ENCODE measurements around the gene HIPK2. TPM values are rescaled to one million over a fixed set of nuclear protein-coding genes. Genes with fewer than 3 reads are reported as not detected.
A peak's percentile ranks its signal among the peaks of the same experiment; 100 is the strongest.

HIPK2 gene
- total RNA-seq, 1 experiment from 2014 or later, result 64.3 TPM

DNA sequence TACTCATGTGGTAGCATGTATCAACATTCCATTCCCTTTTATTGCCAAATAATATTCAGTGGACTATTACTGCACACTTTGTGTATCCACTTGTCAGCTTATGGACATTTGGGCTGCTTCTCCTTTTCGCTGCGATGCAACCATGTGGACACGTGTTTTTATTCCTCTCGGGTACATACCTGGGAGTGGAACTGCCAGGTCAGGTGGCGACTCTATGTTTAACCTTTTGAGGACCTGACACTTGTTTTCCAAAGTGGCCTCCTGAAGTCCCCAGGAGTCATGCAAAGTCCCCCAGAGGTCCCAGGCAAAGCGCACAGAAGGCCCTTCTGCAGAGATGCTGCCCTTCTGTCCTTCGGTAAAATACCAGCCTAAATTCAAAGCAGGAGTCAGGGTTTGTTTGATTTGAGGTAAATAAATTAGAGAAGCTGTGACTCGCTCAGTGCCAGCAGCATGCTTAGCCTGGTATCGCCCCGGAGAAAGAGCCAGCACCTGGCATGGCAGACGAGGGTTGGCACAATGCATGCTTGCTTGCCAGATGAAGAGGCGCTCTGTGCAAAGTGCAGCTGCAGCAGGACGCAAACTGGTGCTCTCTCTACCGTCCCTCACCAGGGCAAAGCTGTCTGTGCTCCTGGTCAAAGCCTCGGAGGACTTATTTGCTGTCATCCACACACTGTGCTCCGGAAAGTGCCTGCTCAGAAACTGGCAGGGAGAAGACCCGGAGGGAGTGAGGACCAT lies 37.8 kb downstream of the HIPK2 start:
- DNase-seq (ENCODE audit: unreplicated experiment), result no peak
- H3K4me3 Mint-ChIP-seq (ENCODE audit: unreplicated experiment), result no peak overlapping the region
- CTCF ChIA-PET, result interaction anchor here (1.2 to 1.8 kb wide), 2 partner anchors 12 to 15 kb away, joined by 3 to 4 read pairs; no protein-coding TSS in a partner anchor
- POLR2A ChIA-PET, result interaction anchor here (0.8 to 5.8 kb wide), 6 partner anchors 7 to 66 kb away, joined by 3 to 35 read pairs (median 6); no protein-coding TSS in a partner anchor
- no peak for TF ChIP-seq CTCF (IDR thresholded peaks at IDR 0.05; ENCODE audit: unreplicated experiment)
- H3K36me3 Mint-ChIP-seq (ENCODE audit: insufficient read depth, unreplicated experiment), result peaks cover 44% of the 10 kb centered on the region
- H3K4me1 Mint-ChIP-seq (ENCODE audit: insufficient read depth, unreplicated experiment), result peaks cover 78% of the 10 kb centered on the region
- intact Hi-C loops (cut with micrococcal nuclease), result no loop called here
- H3K27me3 Mint-ChIP-seq (ENCODE audit: insufficient read depth, unreplicated experiment), result no peaks in the 10 kb centered on the region
- H3K9me3 Mint-ChIP-seq (ENCODE audit: unreplicated experiment), result no peaks in the 10 kb centered on the region
- peak overlapping the region; percentile 87 for H3K27ac Mint-ChIP-seq (ENCODE audit: low read depth, unreplicated experiment)
- no TSS peak for BruUV-seq (replicated peaks)

DNA sequence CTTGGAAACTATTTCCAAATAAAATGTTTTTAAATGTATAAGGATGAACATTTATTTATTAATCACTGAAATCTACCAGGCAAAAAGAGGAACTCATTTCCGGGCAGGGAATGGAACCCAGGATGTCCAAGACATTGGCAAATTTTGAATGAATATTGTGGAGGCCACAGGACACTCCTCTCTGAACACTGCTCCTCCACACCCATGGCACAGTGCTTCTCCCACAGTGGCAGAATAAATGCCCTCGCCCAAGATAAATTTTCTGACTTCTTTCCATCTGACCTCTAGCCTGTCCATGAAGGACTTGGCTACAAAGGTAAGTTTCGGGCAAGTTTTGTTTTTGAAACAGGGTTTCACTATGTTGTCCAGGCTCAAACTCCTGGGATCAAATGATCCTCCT lies 39.0 kb downstream of the HIPK2 start:
- TF ChIP-seq CTCF (IDR thresholded peaks at IDR 0.05; ENCODE audit: unreplicated experiment), result no peak
- Mint-ChIP-seq H3K4me3 (ENCODE audit: unreplicated experiment) (no peak overlapping the region), H3K4me1 (ENCODE audit: insufficient read depth, unreplicated experiment) (peaks cover 79% of the 10 kb centered on the region), H3K36me3 (ENCODE audit: insufficient read depth, unreplicated experiment) (peaks cover 52% of the 10 kb centered on the region), H3K9me3 (ENCODE audit: unreplicated experiment) (no peaks in the 10 kb centered on the region), H3K27ac (ENCODE audit: low read depth, unreplicated experiment) (peak overlapping the region; percentile 87), H3K27me3 (ENCODE audit: insufficient read depth, unreplicated experiment) (no peaks in the 10 kb centered on the region)
- intact Hi-C loops (cut with micrococcal nuclease), result no loop called here
- DNase-seq (ENCODE audit: unreplicated experiment), result no peak
- ChIA-PET CTCF (interaction anchor here (0.6 to 2.2 kb wide), 5 partner anchors 11 to 93 kb away, joined by 3 to 9 read pairs (median 4); no protein-coding TSS in a partner anchor), POLR2A (interaction anchor here (5.8 kb wide), 1 partner anchor 12 kb away, joined by 35 read pairs; no protein-coding TSS in a partner anchor)
- BruUV-seq (replicated peaks), result no TSS peak

DNA sequence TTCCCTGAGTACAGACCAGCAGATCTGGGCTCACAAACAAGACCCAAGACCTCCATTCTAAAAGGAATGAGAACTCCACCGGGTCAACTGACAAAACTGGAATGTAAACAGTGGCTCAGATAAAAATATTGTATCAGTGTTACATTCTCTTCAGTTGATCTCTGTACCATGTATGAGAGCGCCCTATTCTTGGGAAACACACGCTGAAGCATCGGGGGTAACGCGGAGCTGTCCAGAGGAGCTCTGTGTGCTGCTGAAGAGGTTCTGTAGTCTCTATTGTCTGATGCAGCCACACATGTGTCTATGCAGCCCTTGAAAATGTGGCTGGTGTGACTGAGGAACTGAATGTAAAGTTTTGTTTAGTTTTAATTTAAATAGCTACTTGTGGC lies 39.7 kb downstream of the HIPK2 start:
- H3K4me3 Mint-ChIP-seq (ENCODE audit: unreplicated experiment), result no peak overlapping the region
- H3K36me3 Mint-ChIP-seq (ENCODE audit: insufficient read depth, unreplicated experiment), result peaks cover 52% of the 10 kb centered on the region
- no peaks in the 10 kb centered on the region for H3K9me3 Mint-ChIP-seq (ENCODE audit: unreplicated experiment)
- no peak for TF ChIP-seq CTCF (IDR thresholded peaks at IDR 0.05; ENCODE audit: unreplicated experiment)
- H3K4me1 Mint-ChIP-seq (ENCODE audit: insufficient read depth, unreplicated experiment), result peaks cover 79% of the 10 kb centered on the region
- no TSS peak for BruUV-seq (replicated peaks)
- ChIA-PET CTCF (interaction anchor here (0.7 to 2.2 kb wide), 3 partner anchors 12 to 267 kb away, joined by 3 to 9 read pairs (median 5); no protein-coding TSS in a partner anchor), POLR2A (interaction anchor here (5.8 kb wide), 1 partner anchor 11 kb away, joined by 35 read pairs; no protein-coding TSS in a partner anchor)
- intact Hi-C loops (cut with micrococcal nuclease), result no loop called here
- peak overlapping the region; percentile 87 for H3K27ac Mint-ChIP-seq (ENCODE audit: low read depth, unreplicated experiment)
- DNase-seq (ENCODE audit: unreplicated experiment), result no peak
- H3K27me3 Mint-ChIP-seq (ENCODE audit: insufficient read depth, unreplicated experiment), result no peaks in the 10 kb centered on the region

DNA sequence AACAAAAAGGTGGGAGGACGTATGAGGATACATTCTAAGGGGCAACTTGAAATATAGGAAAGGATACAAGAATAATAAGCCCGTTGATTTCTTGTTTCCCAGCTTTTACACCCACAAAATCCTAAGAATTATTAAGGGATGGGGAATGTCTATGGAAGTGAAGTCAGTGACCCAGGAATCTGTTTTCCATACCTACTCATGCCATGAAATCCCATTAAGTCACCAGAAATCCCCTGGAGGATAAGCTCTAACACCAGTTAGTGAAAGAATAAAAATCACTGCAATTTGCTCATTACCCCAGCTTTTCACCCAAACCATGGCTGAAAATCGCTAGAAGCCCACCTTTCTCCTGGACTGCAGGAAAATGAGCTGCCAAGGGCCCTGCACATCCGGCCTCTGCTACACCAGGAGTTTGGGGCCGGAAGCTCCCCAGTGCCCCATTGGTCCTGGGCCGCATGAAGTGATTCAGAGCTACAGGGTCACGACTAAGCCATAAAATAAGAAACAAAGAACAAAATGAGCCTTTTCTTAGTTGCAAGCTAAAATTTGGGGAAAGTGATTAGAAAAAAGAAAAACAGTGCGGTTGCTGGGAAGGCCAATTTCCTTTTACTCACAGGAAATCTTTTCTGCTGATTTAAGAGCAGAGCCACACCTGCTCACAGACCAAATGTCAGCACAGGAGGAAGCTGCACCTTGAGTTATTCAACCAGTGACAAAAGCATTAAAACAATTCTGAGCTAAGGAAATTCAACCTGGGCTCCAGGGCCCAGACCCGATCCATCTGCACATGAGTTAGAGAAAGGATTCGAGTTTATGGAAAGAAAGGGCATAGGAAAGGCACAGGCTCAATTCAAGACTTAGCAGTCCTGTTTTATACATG lies 40.3 kb downstream of the HIPK2 start:
- peaks cover 78% of the 10 kb centered on the region for H3K4me1 Mint-ChIP-seq (ENCODE audit: insufficient read depth, unreplicated experiment)
- ChIA-PET POLR2A (interaction anchor here (1.2 to 5.8 kb wide), 3 partner anchors 10 to 58 kb away, joined by 4 to 35 read pairs (median 8); no protein-coding TSS in a partner anchor), CTCF (interaction anchor here (0.6 to 2.2 kb wide), 7 partner anchors 12 to 269 kb away, joined by 3 to 9 read pairs (median 3); no protein-coding TSS in a partner anchor)
- TF ChIP-seq CTCF (IDR thresholded peaks at IDR 0.05; ENCODE audit: unreplicated experiment), result no peak
- no peak overlapping the region for H3K4me3 Mint-ChIP-seq (ENCODE audit: unreplicated experiment)
- peaks cover 46% of the 10 kb centered on the region for H3K36me3 Mint-ChIP-seq (ENCODE audit: insufficient read depth, unreplicated experiment)
- H3K9me3 Mint-ChIP-seq (ENCODE audit: unreplicated experiment), result no peaks in the 10 kb centered on the region
- intact Hi-C loops (cut with micrococcal nuclease), result no loop called here
- peak overlapping the region; percentile 87 for H3K27ac Mint-ChIP-seq (ENCODE audit: low read depth, unreplicated experiment)
- no peaks in the 10 kb centered on the region for H3K27me3 Mint-ChIP-seq (ENCODE audit: insufficient read depth, unreplicated experiment)
- DNase-seq (ENCODE audit: unreplicated experiment), result no peak
- BruUV-seq (replicated peaks), result no TSS peak
